ENCODE data around the gene CFAP299. TPM values are rescaled to one million over a fixed set of nuclear protein-coding genes. Genes with fewer than 3 reads are reported as not detected.

CFAP299 gene
- total and polyA plus RNA-seq, 2 of the 8 experiments (the other 6 are each of a cell fraction or from before 2014, with no cell fraction given): not detected

- H3K27ac ChIP-seq (ENCODE audit: low read depth, low read length): no peak overlapping the region
- TF ChIP-seq ASH2L (IDR thresholded peaks at IDR 0.05; ENCODE audit: low read length) (no peak), TCF12 (IDR thresholded peaks at IDR 0.05; ENCODE audit: low read depth, low read length) (no peak), PHF8 (conservative IDR thresholded peaks at IDR 0.05; ENCODE audit: low read depth, low read length) (no peak), CBX5 (IDR thresholded peaks at IDR 0.05; ENCODE audit: low read depth, low read length) (no peak), HDAC6 (IDR thresholded peaks at IDR 0.05; ENCODE audit: low read depth, low read length) (no peak), CBX8 (IDR thresholded peaks at IDR 0.05; ENCODE audit: borderline replicate concordance, low read depth, low read length) (no peak), MAX (IDR thresholded peaks at IDR 0.05) (no peak), SP1 (IDR thresholded peaks at IDR 0.05; ENCODE audit: low read depth, low read length) (no peak), EZH2 (IDR thresholded peaks at IDR 0.05; ENCODE audit: low read depth, low read length, severe bottlenecking) (no peak), FOSL1 (IDR thresholded peaks at IDR 0.05; ENCODE audit: insufficient read depth, low read depth, low read length) (no peak)
- H2BK120ac ChIP-seq (replicated peaks; ENCODE audit: low read depth, low read length): no peak overlapping the region
- ChIA-PET POLR2A (ENCODE audit: partially characterized antibody) (no interaction called here), CTCF (ENCODE audit: partially characterized antibody) (no interaction called here)
- H3K36me3 ChIP-seq (ENCODE audit: control insufficient read depth in 2 of 4, insufficient read depth in 4 of 4, low read length in 3 of 4): no peaks in the 10 kb centered on the region
- H2BK12ac ChIP-seq (ENCODE audit: low read depth, low read length): no peak overlapping the region
- no peak overlapping the region for H3K14ac ChIP-seq (ENCODE audit: insufficient read length)
- H4K91ac ChIP-seq (replicated peaks; ENCODE audit: insufficient read length, low read length): no peak overlapping the region
- no peak overlapping the region for H3K9ac ChIP-seq (replicated peaks in 1 of 4; ENCODE audit: extremely low read depth in 1 of 4, low read depth in 3 of 4, low read length in 3 of 4)
- no peak overlapping the region for H3K4me3 ChIP-seq (ENCODE audit: extremely low read depth in 1 of 4, insufficient read depth in 2 of 4, low read depth in 3 of 4, low read length in 4 of 4)
- DNase-seq (ENCODE audit: low read depth in 1 of 2, low spot score in 2 of 2) (no peak), FAIRE-seq (no peak)
- 97% methylated on average over 2 of the region's 2 CpGs; no CpG with 5 or more reads in 1 of the 2 experiments for WGBS, 2 experiments (ENCODE audit: extremely low coverage in 1 of 2, insufficient coverage in 1 of 2, insufficient read length in 1 of 2, insufficient replicate concordance in 2 of 2, low coverage in 1 of 2, low lambda C conversion rate in 2 of 2, missing lambda C conversion rate in 1 of 2)
- no peak overlapping the region for H2BK5ac ChIP-seq (ENCODE audit: low read depth, low read length)
- no peaks in the 10 kb centered on the region for H3K27me3 ChIP-seq (replicated peaks in 1 of 4; ENCODE audit: control insufficient read depth in 3 of 4, extremely low read depth in 1 of 4, insufficient read depth in 3 of 4, low read length in 3 of 4)
- no peak overlapping the region for H3K23ac ChIP-seq (ENCODE audit: insufficient read length)
- H3K4me1 ChIP-seq (replicated peaks in 1 of 4; ENCODE audit: control insufficient read depth in 3 of 4, insufficient read depth in 4 of 4, low read length in 3 of 4): no peaks in the 10 kb centered on the region
- no peaks in the 10 kb centered on the region for H3K9me3 ChIP-seq (ENCODE audit: insufficient read depth in 2 of 2, low read depth in 1 of 2, low read length in 1 of 2)
- H4K20me1 ChIP-seq (replicated peaks in 1 of 2; ENCODE audit: control insufficient read depth in 1 of 2, insufficient read depth in 2 of 2, low read length in 2 of 2): no peaks in the 10 kb centered on the region
- H2BK20ac ChIP-seq (ENCODE audit: low read length): no peak overlapping the region
- no peak overlapping the region for H3K18ac ChIP-seq (ENCODE audit: extremely low read depth, low read length)
- H3K56ac ChIP-seq (replicated peaks; ENCODE audit: insufficient read length, low read depth, low read length): no peak overlapping the region
- no peaks in the 10 kb centered on the region for H3K79me1 ChIP-seq (ENCODE audit: low read depth, low read length)
- H2AK5ac ChIP-seq (ENCODE audit: low read depth, low read length): no peak overlapping the region
- H2BK15ac ChIP-seq (ENCODE audit: low read length): no peak overlapping the region
- H3K79me2 ChIP-seq (ENCODE audit: control insufficient read depth in 1 of 2, insufficient read depth in 2 of 2, low read length in 2 of 2): no peaks in the 10 kb centered on the region
- H3K4ac ChIP-seq (replicated peaks; ENCODE audit: insufficient read length, low read depth, low read length): no peak overlapping the region
- H3K23me2 ChIP-seq (ENCODE audit: low read depth, low read length): no peaks in the 10 kb centered on the region; the same call in 1 of the 2 replicates
- no peak overlapping the region for H4K5ac ChIP-seq (ENCODE audit: insufficient read length, low read depth, low read length)
- no peak overlapping the region for H2AFZ ChIP-seq (ENCODE audit: low read length)
- H4K8ac ChIP-seq (ENCODE audit: extremely low read depth, insufficient read depth, low read length): no peak overlapping the region
- no peak overlapping the region for H3K4me2 ChIP-seq (ENCODE audit: insufficient read depth in 1 of 2, low read depth in 2 of 2, low read length in 2 of 2)
These were observed 516.5 kb downstream of the CFAP299 start for GRCh38 chr4:80852061-80852460.
